Measurements from ENCODE around the gene HMGB3.
"Not testable (repeated sequence)": the region's sequence is repeated elsewhere in the genome, so short reads cannot be mapped to it uniquely, and the experiment has no call there.

Gene HMGB3

DNA sequence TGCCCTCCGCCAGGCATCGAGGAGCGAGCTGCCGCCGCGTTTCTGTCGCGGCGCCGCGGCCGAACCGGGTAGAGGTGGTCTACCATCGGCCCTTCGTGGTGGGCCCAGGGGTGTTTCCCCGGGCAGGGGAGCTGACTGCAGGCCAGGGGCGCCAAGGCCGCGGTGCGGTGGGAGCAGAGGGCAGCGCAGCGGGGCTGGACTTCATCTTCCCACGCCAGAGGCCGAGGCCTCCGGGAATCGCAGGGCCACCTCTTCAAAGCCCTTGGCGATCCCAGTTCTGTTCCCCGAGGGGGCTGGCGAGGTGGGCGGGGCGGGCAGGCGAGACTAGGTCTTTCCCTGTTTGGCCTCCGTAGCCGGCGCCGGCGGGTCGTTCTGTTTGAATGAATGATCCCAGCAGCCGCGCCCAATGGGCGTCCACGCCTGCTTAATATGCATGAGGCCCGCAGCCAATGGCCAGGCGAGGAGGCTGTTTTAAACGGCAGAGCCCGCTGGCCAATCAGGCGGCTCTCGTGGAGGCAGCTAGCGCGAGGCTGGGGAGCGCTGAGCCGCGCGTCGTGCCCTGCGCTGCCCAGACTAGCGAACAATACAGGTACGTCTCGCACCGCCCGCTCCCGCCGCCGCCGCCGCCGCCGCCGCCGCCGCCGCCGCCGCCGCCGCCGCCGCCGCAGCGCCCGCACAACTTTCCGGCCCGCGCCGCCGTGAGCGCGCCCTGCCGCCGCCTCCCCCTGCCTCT, at the start of gene HMGB3:
TSS of gene HMGB3 (plus strand) at position 548 of the 733 bp plus-strand sequence. CDS start 2,265 bp downstream, outside the sequence.
- H3K4me1 Mint-ChIP-seq: peaks cover 21% of the 10 kb centered on the region
- peak within 1 kb of the TSS; percentile 73 for H3K27ac Mint-ChIP-seq
- peak; percentile 92 for DNase-seq
- H3K9me3 Mint-ChIP-seq: no peaks in the 10 kb centered on the region
- CTCF ChIA-PET: interaction anchor here (1.4 kb wide), 1 partner anchor 83 kb away, joined by 4 read pairs; no protein-coding TSS in a partner anchor
- peaks cover 19% of the 10 kb centered on the region for H3K36me3 Mint-ChIP-seq
- peak within 1 kb of the TSS; percentile 68 for H3K4me3 Mint-ChIP-seq
- H3K27me3 Mint-ChIP-seq: peaks cover 8% of the 10 kb centered on the region

DNA sequence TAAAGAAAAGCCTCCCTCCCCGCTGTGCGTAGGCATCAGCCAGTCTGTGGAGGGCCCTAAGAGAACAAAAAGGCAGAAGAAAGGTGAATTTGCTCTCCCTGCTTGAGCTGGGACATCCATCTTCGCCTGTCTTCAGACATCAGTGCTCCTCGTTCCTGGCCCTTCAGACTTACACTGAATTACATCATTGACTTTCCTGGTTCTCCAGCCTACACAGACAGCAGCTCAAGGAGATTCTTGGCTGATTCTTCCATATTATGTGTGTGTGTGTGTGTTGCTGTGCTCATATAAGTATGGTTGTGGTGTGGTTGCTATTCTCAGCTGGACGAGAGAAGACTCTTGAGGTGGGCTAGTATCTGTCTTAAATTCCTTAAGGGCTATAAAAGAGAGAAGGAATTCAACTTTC, 49.2 kb upstream of the HMGB3 start:
- no peak for DNase-seq
- Mint-ChIP-seq H3K36me3 (no peaks in the 10 kb centered on the region), H3K27me3 (peaks cover 6% of the 10 kb centered on the region), H3K27ac (no peak overlapping the region), H3K4me3 (no peak overlapping the region), H3K4me1 (no peaks in the 10 kb centered on the region), H3K9me3 (no peaks in the 10 kb centered on the region)
- CTCF ChIA-PET: no interaction called here

DNA sequence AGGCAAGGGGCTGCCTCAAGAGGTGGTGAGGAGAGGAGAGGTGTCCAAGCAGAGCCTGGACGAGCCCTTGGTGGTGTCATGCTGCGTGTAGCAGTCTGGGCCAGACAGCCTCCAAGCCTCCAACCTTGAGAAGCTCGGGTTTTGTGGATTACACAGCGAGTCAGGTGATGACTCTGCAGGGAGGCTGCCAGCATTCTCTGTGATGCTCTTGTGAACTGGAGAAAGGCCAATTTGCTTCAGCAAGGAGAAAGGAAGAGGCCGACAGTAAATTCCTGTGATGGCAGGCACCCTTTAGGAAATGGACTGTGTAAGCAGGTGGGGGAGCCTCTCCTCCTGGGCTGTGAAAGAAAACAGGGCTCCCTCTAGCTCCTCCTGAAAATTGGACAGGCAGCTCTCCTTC, 48.7 kb upstream of the HMGB3 start:
- no peaks in the 10 kb centered on the region for H3K9me3 Mint-ChIP-seq
- no peak overlapping the region for H3K4me3 Mint-ChIP-seq
- CTCF ChIA-PET: no interaction called here
- peaks cover 6% of the 10 kb centered on the region for H3K27me3 Mint-ChIP-seq
- no peaks in the 10 kb centered on the region for H3K4me1 Mint-ChIP-seq
- no peak for DNase-seq
- no peaks in the 10 kb centered on the region for H3K36me3 Mint-ChIP-seq
- no peak overlapping the region for H3K27ac Mint-ChIP-seq

DNA sequence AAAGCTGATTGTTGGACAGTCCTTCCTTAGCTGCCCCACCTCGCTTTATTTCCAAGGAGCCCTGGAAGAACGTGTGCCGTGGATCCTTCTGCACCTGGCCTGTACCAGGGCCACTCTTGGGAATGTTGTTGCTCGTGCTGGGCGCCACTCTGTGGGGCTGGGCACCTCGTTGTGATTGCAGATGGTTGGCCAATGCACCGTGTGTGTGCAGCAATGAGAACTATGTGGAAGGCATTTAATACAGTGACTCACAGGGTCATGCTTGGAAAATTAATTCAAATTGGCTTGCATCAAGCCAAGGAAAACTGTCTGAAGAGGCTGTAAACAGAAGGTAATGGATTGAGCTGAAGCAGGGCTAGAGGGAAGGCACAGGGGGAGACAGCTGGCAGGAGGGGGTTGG, 47.7 kb upstream of the HMGB3 start:
- Mint-ChIP-seq H3K27me3 (peaks cover 6% of the 10 kb centered on the region), H3K36me3 (no peaks in the 10 kb centered on the region), H3K4me1 (no peaks in the 10 kb centered on the region), H3K9me3 (no peaks in the 10 kb centered on the region), H3K27ac (no peak overlapping the region), H3K4me3 (no peak overlapping the region)
- CTCF ChIA-PET: no interaction called here
- no peak for DNase-seq

DNA sequence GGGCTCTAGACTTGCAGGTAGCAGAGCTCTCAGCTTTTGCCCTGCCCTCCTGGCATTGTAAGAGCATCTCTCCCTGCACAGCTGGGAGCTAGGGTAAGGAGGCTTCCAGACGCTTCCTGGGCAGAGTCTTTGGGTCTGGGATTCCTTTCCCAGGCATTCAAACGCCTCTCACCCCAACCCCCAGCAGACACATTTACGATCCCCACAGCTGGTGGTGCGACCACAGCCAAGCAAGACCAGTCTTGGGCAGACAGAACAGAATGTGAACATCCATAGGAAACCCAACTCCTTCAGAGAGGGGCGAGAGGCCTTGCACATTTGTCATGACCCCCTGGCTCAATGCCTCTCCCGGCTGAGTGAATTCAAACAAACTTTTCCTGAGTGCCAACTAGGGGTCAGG, 46.6 kb upstream of the HMGB3 start:
- CTCF ChIA-PET: no interaction called here
- Mint-ChIP-seq H3K4me1 (no peaks in the 10 kb centered on the region), H3K4me3 (no peak overlapping the region), H3K27me3 (peaks cover 11% of the 10 kb centered on the region), H3K36me3 (no peaks in the 10 kb centered on the region), H3K27ac (no peak overlapping the region), H3K9me3 (no peaks in the 10 kb centered on the region)
- DNase-seq: no peak

DNA sequence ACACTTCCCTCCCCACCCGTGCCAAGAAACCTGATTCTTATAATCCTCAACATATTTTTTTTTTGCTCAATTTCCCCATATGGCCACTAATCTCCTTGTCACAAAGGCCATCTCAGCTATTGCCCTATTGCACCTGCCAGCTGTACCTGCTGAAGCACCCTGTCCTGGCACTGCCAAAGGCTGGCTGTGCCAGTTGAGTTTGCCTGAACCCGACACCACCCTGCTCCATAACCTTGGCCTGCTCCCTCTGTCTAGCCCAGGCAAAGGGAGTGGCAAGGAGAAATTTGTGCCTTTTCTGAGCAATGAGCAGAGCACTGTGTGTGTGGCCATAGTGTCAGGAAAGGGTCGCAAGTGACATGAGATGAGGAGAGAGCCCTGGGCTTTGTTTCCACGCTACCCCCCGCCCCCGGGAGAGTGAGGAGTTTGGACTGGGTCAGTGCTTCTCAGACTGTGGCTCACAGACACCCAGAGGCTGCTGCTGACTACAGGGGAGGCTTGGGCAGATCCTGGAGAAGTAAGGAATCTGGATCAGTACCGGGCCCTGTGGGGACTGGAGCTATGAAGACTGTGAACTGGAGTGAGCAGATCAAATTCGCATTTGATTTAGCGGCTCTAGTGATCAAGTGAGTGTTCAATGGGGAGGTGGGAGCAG, 42.2 kb upstream of the HMGB3 start:
- H3K27me3 Mint-ChIP-seq: peaks cover 5% of the 10 kb centered on the region
- CTCF ChIA-PET: interaction anchor here (0.7 kb wide), 1 partner anchor 9 kb away, joined by 3 read pairs; no protein-coding TSS in a partner anchor

DNA sequence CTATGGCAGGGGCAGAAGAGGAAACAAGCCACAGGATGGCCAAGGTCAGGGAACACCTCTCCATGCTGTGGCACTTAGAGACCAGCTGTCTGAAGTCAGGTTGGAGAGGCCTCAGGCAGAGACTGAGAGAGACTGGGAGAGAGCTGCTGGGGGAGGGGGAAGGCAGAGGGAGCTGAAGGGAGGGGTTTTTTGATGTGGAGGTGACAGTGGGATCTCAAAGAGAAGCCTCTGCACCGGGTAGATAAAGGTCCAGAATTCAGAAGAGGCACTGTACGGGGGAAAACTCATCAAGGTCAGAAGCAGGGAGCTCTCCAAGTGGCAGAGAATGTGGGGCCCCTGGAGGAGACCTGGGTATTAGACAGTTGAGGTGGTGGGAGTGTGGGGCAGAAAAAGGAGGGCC, 41.6 kb upstream of the HMGB3 start:
- H3K27me3 Mint-ChIP-seq: peaks cover 5% of the 10 kb centered on the region
- no peak overlapping the region for H3K27ac Mint-ChIP-seq
- no peak for DNase-seq
- H3K4me1 Mint-ChIP-seq: no peaks in the 10 kb centered on the region
- CTCF ChIA-PET: no interaction called here
- no peak overlapping the region for H3K4me3 Mint-ChIP-seq
- no peaks in the 10 kb centered on the region for H3K36me3 Mint-ChIP-seq
- no peaks in the 10 kb centered on the region for H3K9me3 Mint-ChIP-seq

More for the DNA sequence above, 42.2 kb upstream of the HMGB3 start:
- no peak for DNase-seq
- Mint-ChIP-seq H3K4me1 (no peaks in the 10 kb centered on the region), H3K9me3 (no peaks in the 10 kb centered on the region), H3K4me3 (no peak overlapping the region), H3K27ac (no peak overlapping the region), H3K36me3 (no peaks in the 10 kb centered on the region)

DNA sequence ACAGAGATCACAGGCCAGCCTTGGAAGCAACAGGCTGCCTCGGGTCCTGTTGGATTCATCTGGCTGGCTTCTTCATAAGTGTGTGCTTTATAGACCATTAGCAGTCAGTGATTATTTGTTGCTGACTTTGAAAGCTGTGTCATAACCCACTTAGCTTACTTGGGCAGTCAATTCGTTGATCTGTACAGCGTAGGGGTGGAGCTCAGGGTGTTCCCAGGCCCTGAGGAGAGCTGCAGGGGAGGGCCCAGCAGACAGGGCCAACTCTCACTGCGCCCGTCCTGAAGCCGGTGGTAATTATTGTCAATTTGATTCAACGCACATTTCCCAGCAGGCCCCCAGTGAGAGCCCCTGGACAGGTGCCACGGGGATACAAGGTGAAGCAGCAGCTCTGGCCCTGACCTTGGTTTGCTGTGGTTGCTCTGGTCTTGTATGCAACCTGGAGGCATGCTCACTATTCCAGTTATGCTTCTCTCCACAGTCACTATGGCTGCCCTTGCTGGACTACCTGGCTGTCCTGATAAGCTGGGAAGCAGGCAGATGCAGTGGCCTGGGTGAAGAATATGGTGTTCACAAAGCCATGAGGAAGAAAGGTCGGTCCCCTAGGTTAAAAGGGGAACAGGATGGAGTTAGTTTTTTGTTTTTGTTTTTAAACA, 40.1 kb upstream of the HMGB3 start:
- Mint-ChIP-seq H3K36me3 (no peaks in the 10 kb centered on the region), H3K4me3 (no peak overlapping the region), H3K9me3 (no peaks in the 10 kb centered on the region), H3K27me3 (peaks cover 5% of the 10 kb centered on the region), H3K4me1 (no peaks in the 10 kb centered on the region), H3K27ac (no peak overlapping the region)
- CTCF ChIA-PET: no interaction called here
- DNase-seq: no peak

DNA sequence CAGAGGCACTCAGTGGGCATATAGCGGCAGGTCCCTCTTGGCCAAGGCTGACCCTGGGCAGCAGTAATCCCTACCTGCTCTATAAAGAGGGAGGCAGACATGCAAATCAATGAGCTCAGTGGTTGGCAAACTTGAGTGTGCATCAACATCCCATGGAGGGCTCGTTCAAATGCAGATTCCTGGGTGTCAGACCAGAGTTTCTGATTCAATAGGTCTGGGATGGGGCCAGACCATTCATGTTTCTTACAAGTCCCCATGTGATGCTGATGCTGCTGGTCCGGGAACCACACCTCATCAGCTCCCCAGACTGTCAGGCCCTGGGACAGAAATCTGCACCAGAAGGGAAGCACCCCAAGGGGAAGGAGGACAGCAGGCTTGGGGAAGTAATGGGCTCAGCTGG, 38.9 kb upstream of the HMGB3 start:
- no peaks in the 10 kb centered on the region for H3K9me3 Mint-ChIP-seq
- peaks cover 8% of the 10 kb centered on the region for H3K27me3 Mint-ChIP-seq
- no peaks in the 10 kb centered on the region for H3K36me3 Mint-ChIP-seq
- CTCF ChIA-PET: no interaction called here
- no peak for DNase-seq
- no peak overlapping the region for H3K4me3 Mint-ChIP-seq
- no peaks in the 10 kb centered on the region for H3K4me1 Mint-ChIP-seq
- no peak overlapping the region for H3K27ac Mint-ChIP-seq

DNA sequence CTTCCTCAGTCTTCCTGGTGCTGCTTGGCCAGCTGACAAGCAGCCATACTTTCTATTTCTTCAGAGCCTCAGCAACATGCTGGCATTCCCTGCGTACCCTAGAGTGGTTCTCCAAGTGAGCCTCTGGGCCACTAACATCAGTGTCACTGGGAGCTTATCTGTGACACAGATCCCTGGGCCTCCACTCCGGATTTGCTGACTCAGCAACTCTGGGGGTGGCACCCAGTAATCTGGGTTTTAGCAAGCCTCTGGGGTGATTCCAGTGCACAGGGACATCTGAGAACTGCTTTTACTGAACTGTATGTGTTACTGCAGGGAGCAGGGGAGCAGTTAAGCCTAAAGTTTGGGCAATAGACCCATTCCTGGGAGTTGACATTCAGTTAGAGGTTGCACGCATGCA, 28.2 kb upstream of the HMGB3 start:
- DNase-seq: no peak
- CTCF ChIA-PET: no interaction called here
- Mint-ChIP-seq H3K27ac (no peak overlapping the region), H3K4me3 (no peak overlapping the region), H3K4me1 (no peaks in the 10 kb centered on the region), H3K27me3 (peaks cover 21% of the 10 kb centered on the region), H3K9me3 (no peaks in the 10 kb centered on the region), H3K36me3 (no peaks in the 10 kb centered on the region)

DNA sequence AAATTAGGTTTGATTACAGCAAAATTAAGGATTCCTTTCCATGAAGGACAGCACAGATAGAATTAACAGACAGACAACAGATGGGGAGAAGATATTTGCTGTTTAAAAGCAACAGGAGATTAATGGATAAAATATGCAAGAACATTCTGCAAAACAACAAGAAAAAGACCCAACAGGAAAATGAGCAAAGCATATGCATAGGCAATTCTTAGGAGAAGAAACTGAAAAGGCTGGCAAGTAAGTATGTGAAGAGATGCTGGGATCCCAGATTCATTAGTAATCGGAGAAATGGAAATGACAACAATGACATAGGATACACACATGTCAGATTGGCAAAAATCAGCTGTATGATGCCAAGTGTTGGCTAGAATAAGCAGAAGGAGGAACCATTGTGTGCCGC, 27.5 kb upstream of the HMGB3 start:
- H3K4me1 Mint-ChIP-seq: no peaks in the 10 kb centered on the region
- DNase-seq: no peak
- H3K27me3 Mint-ChIP-seq: peaks cover 14% of the 10 kb centered on the region
- no peak overlapping the region for H3K27ac Mint-ChIP-seq
- H3K9me3 Mint-ChIP-seq: no peaks in the 10 kb centered on the region
- no peaks in the 10 kb centered on the region for H3K36me3 Mint-ChIP-seq
- CTCF ChIA-PET: no interaction called here
- H3K4me3 Mint-ChIP-seq: no peak overlapping the region

DNA sequence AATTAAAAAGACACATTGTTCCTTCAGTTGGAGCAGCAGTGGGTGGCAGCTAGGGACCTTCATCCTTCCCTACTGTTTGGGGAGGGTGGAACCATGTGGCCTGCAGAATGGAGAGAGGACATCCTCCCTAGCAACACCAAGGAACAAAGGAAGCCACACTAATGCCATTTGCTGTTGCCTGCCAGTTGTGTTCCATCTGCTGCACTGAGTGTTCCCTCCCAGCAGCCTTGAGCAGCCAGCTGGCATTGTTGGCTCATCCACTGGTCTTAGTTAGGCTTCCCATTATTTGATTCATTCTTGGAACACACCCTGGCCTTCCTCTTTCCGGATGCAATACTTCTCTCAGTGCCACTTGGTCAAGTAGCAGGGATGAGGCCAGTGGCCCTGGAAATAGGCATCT, 25.0 kb upstream of the HMGB3 start:
- no peaks in the 10 kb centered on the region for H3K9me3 Mint-ChIP-seq
- H3K27ac Mint-ChIP-seq: no peak overlapping the region
- no peak overlapping the region for H3K4me3 Mint-ChIP-seq
- no peaks in the 10 kb centered on the region for H3K4me1 Mint-ChIP-seq
- no peaks in the 10 kb centered on the region for H3K36me3 Mint-ChIP-seq
- no peak for DNase-seq
- H3K27me3 Mint-ChIP-seq: peaks cover 8% of the 10 kb centered on the region
- CTCF ChIA-PET: no interaction called here

DNA sequence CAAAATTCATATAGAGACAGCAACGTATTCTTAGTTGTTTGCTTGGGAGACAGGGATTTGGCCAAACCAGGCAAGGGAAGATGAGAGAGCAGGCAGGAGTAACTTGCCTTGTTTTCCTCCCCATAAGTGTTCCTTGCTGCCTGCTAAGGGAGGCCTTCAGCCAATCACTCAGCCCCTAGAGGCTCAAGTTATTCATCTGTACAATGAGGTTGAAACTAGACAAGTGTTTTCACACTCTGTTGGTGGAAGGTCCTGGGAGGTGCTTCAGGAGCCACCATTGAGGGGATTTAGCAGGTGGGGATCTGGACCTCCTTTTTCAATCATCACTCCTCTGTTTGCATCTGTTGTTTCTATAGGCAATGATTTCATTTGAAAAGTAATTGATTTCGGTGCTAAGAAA, 23.6 kb upstream of the HMGB3 start:
- H3K27ac Mint-ChIP-seq: no peak overlapping the region
- H3K27me3 Mint-ChIP-seq: peaks cover 8% of the 10 kb centered on the region
- DNase-seq: no peak
- H3K4me1 Mint-ChIP-seq: no peaks in the 10 kb centered on the region
- CTCF ChIA-PET: no interaction called here
- no peaks in the 10 kb centered on the region for H3K9me3 Mint-ChIP-seq
- no peaks in the 10 kb centered on the region for H3K36me3 Mint-ChIP-seq
- no peak overlapping the region for H3K4me3 Mint-ChIP-seq

DNA sequence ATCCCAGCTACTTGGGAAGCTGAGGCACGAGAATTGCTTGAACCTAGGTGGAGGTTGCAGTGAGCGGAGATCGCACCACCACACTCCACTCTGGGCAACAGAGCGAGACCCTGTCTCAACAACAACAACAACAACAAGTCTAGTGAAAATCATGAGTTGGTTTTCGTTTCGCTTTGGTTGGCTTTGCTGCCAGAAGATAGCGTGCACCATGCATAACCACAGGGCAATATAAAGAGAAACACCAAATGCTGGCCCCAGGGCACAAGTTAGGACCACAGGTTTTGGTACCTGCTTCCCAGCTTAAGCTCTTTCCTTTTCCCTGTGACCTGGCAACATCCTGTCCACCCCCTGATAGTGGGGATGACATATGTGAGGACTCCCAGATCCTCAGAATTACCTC, 21.5 kb upstream of the HMGB3 start:
- no peak overlapping the region for H3K27ac Mint-ChIP-seq
- H3K4me1 Mint-ChIP-seq: no peaks in the 10 kb centered on the region
- peaks cover 6% of the 10 kb centered on the region for H3K27me3 Mint-ChIP-seq
- no peak for DNase-seq
- no peaks in the 10 kb centered on the region for H3K9me3 Mint-ChIP-seq
- H3K36me3 Mint-ChIP-seq: no peaks in the 10 kb centered on the region
- H3K4me3 Mint-ChIP-seq: no peak overlapping the region
- CTCF ChIA-PET: no interaction called here

DNA sequence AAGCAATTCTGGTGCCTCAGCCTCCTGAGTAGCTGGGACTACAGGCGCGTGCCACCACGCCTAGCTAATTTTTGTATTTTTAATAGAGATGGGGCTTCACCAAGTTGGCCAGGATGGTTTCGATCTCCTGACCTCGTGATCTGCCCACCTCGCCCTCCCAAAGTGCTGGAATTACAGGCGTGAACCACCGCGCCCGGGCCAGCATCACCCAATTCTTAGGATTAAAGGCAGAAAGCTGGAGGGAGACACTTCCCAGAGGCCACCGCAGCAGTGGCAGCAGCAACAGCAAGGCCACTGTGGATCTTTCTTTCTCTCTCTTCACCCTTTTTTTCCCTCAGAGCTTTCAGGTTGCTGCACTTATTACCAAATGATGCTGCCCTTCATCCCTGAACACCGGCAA, 18.7 kb upstream of the HMGB3 start:
- H3K4me1 Mint-ChIP-seq, H3K27ac Mint-ChIP-seq, H3K4me3 Mint-ChIP-seq, DNase-seq, H3K27me3 Mint-ChIP-seq, H3K9me3 Mint-ChIP-seq, H3K36me3 Mint-ChIP-seq: not testable (repeated sequence)
- CTCF ChIA-PET: interaction anchor here (0.8 kb wide), 1 partner anchor 18 kb away, joined by 4 read pairs; no protein-coding TSS in a partner anchor

Data from activated naive CD4-positive, alpha-beta T cell treated with anti-CD3 and anti-CD28 coated beads, Interleukin-2, amount 10 ng/mL, durations not matched to agents 7 days and 5 days (primary cell).